B cell (primary cell): ENCODE data around the gene ABLIM3.

Source experiments
- EZH2 ChIP-seq: IDR thresholded peaks from 2 replicates; pipeline ENCODE4 v1.6.1; 2012; ENCODE audit warnings: borderline replicate concordance, low read depth, mild to moderate bottlenecking, moderate library complexity, low read length; ENCODE audit not compliant: insufficient read depth, poor library complexity, severe bottlenecking
- TF ChIP-seq, protein P1 (sequence below): fragments of 200-600 bp; IDR thresholded peaks from one replicate; pipeline ENCODE4 v1.8.0; 2022; ENCODE audit warnings: antibody characterized with exemption, mild to moderate bottlenecking

DNA sequence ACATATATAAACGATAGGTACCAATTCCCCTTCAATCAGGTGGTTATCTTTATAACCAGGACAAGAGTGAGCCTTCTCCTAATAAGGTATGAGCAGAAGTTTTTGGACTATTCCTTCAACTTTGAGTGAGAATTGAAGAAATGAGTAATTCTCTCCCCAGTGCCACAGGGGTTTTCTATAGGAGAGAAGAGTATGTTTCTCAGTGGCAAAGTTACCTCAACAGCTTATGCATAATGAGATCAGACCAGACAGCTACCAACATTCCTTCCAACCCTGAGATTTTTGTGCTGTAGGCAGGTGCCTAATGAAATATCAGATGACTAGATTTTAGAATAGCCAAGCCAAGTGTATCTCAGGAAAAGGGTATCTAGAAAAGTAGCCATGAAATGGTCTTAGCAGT lies 40.9 kb downstream of the ABLIM3 start:
- no peak for TF ChIP-seq EZH2
- TF ChIP-seq, protein P1, sequence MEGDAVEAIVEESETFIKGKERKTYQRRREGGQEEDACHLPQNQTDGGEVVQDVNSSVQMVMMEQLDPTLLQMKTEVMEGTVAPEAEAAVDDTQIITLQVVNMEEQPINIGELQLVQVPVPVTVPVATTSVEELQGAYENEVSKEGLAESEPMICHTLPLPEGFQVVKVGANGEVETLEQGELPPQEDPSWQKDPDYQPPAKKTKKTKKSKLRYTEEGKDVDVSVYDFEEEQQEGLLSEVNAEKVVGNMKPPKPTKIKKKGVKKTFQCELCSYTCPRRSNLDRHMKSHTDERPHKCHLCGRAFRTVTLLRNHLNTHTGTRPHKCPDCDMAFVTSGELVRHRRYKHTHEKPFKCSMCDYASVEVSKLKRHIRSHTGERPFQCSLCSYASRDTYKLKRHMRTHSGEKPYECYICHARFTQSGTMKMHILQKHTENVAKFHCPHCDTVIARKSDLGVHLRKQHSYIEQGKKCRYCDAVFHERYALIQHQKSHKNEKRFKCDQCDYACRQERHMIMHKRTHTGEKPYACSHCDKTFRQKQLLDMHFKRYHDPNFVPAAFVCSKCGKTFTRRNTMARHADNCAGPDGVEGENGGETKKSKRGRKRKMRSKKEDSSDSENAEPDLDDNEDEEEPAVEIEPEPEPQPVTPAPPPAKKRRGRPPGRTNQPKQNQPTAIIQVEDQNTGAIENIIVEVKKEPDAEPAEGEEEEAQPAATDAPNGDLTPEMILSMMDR = no peak
